Fibroblast of pulmonary artery (primary cell): Measurements from ENCODE around the gene SLC10A7.

Experiments
- DNase-seq: peaks from one replicate; pipeline ENCODE4 v3.0.0-alpha.2; 2010; ENCODE audit warnings: low read depth
- H3K4me3 ChIP-seq: replicated peaks from 2 replicates; pipeline ENCODE4 v1.5.1; 2011; ENCODE audit warnings: low read depth, mild to moderate bottlenecking, control low read depth, low read length, moderate library complexity
- TF ChIP-seq, protein P1 (sequence below): IDR thresholded peaks from 2 replicates; pipeline ENCODE4 v1.5.1; 2011; ENCODE audit warnings: mild to moderate bottlenecking, control low read depth, low read length, inconsistent platforms; ENCODE audit errors: missing control alignments

SLC10A7 gene

DNA sequence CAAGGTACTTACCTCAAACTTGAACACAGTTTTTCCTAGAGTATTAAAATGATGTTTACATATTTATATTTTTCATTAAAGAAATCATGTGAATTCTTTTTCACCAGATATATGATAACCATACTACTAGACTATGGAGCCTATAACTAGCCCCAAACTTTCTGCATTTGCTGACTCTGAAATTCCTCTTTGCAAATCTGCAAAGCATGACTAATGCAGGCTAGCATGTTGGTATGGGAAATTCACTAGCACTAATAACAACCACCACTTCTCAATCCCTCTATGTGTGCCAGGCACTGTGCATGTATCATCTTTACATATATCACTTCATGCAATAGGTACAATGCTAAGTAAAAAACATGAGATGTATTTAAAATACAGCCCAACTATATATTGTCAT is 51.1 kb downstream of the SLC10A7 start:
- no peak for DNase-seq
- TF ChIP-seq, protein P1, sequence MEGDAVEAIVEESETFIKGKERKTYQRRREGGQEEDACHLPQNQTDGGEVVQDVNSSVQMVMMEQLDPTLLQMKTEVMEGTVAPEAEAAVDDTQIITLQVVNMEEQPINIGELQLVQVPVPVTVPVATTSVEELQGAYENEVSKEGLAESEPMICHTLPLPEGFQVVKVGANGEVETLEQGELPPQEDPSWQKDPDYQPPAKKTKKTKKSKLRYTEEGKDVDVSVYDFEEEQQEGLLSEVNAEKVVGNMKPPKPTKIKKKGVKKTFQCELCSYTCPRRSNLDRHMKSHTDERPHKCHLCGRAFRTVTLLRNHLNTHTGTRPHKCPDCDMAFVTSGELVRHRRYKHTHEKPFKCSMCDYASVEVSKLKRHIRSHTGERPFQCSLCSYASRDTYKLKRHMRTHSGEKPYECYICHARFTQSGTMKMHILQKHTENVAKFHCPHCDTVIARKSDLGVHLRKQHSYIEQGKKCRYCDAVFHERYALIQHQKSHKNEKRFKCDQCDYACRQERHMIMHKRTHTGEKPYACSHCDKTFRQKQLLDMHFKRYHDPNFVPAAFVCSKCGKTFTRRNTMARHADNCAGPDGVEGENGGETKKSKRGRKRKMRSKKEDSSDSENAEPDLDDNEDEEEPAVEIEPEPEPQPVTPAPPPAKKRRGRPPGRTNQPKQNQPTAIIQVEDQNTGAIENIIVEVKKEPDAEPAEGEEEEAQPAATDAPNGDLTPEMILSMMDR, result no peak
- H3K4me3 ChIP-seq, result no peak overlapping the region

DNA sequence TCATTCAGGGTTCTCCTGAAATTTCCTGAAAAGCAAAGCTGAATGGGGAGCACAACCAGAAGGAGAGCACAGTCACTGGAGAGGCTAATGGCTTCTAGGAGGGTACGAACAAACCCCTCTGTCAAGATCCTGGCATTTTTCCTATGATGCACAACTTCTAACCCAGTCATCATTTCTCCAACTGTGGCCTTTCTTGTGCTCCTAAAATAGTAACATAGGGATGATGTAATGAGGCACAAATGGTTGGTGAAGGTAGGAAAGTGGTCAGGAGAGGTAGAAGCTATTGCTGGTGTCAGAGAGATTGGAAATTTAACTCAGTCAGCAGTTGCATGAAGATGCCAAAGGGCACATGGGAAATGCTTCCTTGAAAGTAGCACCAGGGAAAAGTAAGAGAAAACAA is 52.7 kb downstream of the SLC10A7 start:
- no peak overlapping the region for H3K4me3 ChIP-seq
- TF ChIP-seq, protein P1, result no peak
- no peak for DNase-seq

DNA sequence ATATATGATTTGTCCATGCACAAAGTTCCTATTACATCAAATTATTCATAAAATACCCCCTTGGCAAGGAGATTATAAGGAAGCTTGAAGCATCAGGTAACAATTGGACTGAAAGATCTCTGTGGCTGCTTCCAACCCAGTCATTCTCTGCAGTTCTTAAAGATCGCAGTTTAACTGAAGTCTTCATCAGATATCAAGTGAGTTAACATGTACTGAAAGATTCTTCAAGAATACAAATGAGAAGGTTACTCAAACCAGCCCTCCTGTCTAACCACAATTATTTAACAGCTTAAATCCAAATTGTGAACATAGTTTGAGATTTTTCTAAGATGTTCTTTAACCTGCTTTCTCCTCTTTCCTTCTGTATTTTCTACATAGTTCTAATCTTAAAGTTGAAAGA is 56.1 kb downstream of the SLC10A7 start:
- DNase-seq, result no peak
- H3K4me3 ChIP-seq, result no peak overlapping the region
- TF ChIP-seq, protein P1, result no peak

DNA sequence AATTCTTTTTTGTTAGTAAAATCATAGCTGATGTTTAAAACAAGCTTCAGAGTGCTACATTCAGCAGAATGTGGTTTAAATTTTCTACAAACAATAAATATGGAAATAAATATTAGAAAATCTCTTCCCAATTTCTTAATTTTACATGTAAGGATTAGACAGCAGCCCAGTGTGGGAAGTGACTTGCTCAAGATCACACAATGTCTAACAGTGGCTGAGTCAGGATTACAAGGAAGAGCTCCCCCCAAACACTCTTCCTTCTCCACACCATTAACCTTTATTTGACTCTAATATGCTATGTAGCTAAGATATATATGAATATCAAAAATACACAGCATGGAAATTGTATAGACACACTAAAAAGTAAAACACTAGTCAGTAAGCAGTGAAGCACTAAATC is 59.5 kb downstream of the SLC10A7 start:
- no peak overlapping the region for H3K4me3 ChIP-seq
- no peak for DNase-seq
- TF ChIP-seq, protein P1, result no peak

GRCh38 chr4:146458594-146458993 is 63.1 kb downstream of the SLC10A7 start:
- DNase-seq, result no peak
- H3K4me3 ChIP-seq, result no peak overlapping the region
- TF ChIP-seq, protein P1, result no peak

- TF ChIP-seq, protein P1, result no peak
- H3K4me3 ChIP-seq, result no peak overlapping the region
- DNase-seq, result no peak
These were observed 65.1 kb downstream of the SLC10A7 start for GRCh38 chr4:146456681-146457080.

DNA sequence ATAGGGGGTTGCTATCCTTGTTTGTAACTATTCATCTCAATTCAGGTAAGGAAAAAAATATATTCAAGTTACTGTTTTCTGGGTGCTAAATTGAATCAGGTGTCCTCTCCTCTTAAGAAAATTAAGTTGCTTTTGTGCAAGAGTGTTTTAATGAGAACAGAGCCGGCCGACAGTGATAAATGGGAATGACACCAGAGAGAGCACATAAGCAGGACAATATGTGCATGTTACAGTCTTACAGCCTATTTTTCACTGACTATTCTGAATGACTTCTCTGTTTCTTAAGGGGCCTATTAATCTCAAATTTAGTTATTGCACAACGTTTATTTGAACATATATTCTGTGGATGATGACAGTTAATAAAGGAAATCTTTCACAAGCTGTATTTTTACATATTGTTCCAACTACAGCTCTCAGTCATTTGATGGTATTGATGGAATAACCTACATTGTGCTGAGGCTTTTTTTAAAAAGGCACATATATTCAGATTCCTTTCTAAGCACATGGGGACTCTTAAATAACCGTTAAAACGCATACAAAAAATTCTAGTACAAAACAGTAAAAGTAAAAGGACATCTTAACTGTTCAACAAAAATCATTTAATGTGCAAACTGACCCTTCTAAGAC is 68.4 kb downstream of the SLC10A7 start:
- H3K4me3 ChIP-seq, result no peak overlapping the region
- TF ChIP-seq, protein P1, result no peak
- DNase-seq, result no peak
